Activated CD8-positive, alpha-beta memory T cell treated with anti-CD3 and anti-CD28 coated beads for 4 hours (primary cell): ENCODE results near the gene SIPA1.

Experiments used
- DNase-seq, 2 donors: peaks; one replicate each; pipeline ENCODE4 v3.0.0-alpha.2; 2020; ENCODE audit warnings: low read depth in 2 of 2

The SIPA1 gene

DNA sequence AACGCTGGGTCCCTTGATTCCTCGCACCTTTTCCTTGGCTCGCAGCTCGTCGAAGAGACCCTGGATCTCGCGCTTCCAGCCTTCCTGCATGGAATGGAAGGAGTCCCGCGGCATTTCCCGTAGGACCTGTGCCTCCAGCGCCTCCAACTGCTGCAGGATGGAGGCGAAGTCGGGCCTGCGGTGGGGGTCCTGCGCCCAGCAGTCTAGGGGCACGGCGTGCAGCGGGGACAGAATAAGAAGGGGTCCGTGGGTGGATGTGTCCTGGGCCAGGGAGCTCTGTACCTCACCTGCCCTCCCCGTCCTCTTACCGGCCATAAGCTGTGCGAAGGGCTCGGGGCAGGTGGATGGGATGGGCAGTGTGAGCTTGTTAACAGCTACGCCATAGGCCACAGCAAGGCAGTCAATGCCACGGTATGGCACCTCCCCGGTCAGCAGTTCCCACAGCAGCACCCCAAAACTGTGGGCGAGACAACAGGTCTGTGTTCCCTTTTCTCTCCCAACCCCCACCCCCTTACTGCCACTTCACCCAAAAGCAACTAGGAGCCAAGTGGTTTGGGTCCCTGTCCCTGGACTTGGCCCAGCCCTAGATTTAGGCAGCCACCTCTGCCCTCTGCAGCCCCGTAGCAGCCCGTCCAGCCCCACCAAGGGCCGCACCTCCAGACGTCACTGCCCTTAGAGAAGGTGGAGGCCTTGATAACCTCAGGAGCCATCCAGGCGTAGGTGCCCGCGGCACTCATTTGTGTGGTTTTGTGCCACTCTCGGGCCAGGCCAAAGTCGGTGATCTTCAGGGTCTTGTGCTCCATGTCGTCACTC, 30.1 kb upstream of the SIPA1 start:
- DNase-seq, result no peak

DNA sequence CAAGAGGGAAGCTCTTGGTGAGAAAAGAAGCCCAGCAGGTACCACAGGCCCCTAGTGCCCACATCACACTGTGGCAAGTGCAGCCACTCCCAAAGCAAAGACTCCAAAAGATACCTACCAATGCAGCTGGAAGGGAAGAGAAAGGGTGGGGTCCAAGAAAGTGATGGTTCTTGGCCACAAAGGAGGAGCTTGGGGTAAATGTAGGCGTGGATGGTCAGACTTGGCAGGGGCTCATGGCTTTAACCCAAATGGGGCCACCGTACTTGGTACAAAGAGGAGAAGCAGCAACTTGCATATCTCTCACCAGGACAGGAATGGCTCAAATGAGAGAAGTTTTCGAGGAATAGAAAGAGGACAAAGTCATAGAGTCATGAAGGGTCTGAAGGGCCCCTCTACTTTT, 28.7 kb upstream of the SIPA1 start:
- no peak for DNase-seq

DNA sequence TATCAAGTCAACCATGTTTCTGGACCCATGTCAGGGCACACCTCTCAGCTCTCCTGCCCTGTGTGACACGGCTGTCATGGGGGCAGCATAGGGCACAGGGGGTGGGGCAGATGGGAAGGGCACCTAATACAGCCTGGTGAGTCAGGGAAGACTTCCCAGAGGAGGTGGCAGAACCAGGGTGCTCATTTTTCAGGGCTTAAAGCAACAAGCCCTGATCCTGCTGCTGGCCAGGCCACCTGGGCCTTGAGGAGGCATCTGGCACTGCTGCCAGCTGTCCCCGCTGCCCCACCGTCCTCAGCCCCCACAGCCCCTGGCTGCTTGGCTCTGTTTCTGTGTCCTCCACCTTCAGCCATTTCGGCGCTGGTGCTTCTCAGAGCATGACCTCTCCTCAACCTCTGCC, 28.2 kb upstream of the SIPA1 start:
- no peak for DNase-seq

DNA sequence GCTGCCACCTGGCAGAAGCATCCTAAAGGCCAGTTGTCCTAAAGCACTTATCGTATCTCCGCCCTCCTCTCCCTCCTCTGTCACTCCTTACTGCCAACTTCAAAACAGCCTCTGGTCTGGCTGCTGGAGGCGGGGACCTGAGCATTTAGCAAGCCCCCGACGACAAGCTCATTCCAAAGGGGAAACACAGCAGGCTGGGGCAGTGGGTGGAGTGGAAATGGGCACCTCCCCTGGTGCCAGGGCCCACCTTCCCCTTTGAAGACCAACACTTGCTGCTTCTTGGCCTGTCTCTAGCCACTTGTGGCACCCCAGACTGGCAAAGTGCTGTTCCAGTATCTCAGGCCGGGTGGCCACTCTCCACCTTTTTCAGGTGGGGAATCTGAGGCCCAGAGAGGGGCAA, 27.5 kb upstream of the SIPA1 start:
- no peak for DNase-seq

DNA sequence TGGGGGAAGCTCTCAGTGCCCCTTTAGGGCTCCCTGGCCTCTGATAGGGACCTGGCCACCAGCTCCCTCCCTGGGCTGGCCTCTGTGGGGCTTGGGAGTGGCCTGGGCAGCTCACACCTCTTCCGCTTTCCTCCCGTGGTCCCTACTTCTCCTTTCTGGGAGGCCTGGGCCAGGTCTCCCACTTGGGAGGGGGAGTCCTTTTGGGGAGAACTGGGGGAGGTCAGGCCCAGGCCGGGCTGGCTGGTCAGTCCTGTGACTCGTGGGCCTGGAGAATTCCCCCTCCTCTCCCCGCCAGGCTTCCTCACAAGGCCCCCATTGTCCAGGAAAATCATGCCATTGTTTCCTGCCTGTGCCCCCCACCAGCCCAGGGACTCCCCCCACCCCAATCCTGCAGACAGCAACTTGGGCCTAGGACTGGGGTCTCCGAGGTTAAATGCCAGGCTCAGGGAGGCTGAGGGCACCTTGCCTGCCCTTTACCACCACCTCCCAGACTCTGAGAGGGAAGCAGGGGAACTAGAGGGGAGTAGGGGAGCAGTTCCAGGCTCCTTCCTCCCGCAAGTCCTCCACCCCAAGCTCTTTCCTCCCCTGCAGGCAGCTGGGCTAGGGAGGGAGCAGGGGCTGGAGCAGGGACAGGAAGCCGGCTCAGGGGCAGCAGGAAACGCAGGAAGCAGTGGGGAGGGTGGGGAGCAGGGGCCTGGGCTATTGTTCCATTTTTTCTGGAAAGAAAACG, 26.7 kb upstream of the SIPA1 start:
- DNase-seq, result no peak

DNA sequence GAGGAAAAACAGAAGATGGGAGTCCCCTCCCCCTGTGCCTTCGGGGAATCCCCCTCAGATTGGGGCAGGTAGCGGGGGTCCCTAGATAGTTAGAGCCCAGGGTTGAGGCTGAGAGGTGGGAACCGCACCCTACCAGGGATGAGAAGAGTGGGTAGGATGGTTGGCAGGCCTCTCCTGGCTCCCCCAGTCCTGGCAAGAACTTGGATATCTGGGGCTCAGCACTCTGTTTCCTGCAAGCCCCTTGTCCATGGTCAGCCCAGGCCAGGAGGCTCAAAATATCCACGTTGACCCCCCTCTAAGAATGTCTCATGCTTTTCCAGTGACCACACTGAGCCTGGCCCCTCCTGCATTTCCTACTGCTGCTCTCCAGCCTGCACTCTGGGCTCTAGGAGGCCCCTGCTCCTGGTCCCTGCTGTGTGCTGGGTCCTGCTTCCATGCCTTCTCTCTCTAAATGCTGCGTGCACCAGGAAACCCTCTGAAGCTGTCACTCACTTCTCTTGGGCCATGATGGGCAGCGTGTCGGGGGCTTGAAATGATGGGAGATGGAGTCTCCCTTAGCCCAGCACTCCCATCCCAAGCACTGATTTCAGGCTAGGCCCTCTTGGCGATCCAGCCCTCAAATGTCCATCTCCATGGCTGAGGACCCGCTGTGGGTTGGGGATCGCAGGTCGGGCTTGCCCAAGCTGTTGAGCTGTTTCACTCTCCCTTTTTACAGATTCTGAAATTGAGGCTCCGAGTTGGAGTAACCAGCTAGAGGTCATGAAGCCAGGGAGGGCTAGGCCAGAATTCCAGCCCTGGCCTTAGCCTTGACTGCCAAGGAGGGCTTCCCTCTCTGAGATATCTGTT, 25.9 kb upstream of the SIPA1 start:
- DNase-seq, result no peak

DNA sequence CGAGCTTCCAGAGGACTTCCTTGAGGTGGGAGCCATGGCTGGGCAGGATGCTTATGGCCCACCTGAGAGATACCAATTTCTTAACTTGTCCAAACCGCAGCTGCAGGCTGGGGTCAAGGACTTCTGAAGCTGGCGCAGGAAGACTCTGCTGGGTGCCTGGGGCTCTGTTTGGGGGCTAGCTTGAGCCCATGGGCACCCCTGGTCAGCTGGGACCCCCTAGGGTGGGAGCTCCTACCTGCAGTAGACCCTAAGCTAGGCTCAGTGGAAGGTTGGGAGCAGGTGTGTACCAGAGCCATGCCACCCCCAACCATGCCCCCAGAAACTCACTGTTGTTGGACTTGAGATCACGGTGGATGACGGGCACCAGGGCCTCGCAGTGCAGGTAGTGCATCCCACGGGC, 25.2 kb upstream of the SIPA1 start:
- no peak for DNase-seq

DNA sequence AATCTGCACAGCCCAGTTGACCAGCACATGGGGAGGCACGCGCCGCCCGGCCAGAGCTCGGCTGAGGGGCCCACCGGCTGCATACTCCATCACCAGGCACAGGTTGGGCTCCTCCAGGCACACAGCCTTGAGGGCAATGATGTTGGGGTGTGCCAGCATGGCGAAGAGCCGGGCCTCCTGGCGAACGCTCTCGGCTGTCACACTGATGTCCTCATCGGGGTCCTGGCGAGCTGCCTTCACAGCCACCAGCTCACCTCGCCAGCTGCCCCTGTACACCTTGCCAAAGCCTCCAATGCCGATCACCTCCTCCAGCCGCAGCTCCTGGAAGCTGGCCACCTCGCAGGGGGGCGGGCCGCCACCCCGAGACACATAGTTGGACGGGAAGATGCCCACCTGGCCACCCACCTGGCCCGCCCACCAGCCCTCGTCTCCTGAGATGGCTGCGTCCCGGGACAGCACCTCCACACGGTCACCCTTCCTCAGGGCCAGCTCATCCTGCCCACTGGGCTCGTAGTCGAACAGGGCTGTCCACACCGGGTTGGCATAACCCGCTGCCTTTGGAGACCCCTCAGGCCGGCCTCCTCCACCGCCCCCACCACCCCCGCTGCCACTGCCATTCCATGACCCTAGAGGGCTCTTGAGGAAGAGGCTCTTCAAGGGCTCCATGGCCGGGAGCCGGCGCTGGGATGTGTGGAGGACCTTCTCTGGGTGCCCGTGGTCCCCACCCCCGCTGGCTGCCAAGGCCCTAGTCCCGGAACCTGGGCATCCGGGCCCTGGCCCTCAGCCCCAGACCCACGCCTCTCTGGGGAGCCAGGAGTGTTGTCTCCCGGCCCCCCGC, 24.6 kb upstream of the SIPA1 start:
- no peak for DNase-seq

DNA sequence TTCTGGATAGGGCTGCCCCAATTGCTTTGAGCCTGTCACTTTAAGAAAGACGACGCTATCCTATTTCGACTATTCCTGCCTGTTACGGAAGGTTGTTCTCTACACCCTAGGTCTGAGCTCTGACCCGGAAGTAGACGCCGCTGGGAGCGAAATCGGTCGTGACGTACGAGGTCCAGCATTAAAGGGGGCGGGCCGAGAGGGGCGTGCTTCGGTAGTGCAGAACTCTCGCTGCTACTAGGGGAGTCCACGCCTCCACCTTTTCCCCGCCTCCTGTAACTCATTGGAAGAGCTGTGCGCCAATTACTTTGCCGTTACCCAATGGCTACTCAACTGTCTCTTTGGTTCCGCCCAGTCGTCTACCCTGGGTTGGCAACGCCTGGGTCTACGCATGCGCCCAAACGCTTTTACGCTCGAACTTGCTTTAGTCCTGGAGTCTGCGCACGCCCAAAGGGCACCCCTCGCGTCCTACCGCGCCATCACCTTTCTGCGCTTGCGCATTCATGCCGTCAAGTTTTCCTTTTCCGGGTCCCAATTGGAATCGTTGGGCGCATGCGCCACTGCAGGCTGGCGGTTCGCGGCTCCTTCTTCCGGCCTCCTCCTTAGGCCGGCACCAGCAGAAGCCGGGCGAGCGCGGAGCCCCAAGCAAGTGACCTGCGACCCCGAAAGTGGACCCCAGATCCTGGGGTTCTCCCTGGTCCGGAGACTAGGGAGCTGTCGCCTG, 22.5 kb upstream of the SIPA1 start, which contains the start of gene PCNX3:
TSS of gene PCNX3 (plus strand) at position 548 of the 721 bp plus-strand sequence. CDS start 536 bp downstream, outside the sequence.
- peak; percentile 100 for DNase-seq

DNA sequence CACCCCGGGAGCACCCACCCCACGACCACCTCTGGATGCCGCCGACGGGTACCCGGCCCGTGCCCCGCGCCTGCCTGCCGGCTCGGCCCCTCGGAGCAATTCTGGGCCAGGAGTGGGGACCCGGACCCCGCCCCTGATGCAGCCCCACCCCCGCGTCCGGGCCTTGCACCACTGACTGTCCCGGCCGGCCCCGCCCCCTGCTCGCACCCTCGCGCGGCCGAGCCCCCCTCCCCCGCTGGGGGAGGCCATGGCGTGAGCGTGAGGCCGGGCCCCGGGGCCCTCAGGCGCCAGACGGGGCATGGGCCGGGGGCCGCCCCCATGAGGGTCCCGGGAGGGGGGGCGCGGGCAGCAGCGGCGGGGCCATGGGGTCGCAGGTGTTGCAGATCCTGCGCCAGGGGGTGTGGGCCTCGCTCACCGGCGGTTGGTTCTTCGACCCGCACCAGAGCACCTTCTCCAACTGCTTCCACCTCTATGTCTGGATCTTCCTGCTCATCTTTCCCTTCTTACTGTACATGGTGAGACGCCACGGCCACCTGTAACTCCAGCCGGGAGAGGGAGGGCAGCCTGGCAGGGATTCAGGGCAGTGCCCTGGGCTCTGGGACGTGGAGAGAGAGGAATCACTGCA, 21.8 kb upstream of the SIPA1 start:
- DNase-seq, result no peak

DNA sequence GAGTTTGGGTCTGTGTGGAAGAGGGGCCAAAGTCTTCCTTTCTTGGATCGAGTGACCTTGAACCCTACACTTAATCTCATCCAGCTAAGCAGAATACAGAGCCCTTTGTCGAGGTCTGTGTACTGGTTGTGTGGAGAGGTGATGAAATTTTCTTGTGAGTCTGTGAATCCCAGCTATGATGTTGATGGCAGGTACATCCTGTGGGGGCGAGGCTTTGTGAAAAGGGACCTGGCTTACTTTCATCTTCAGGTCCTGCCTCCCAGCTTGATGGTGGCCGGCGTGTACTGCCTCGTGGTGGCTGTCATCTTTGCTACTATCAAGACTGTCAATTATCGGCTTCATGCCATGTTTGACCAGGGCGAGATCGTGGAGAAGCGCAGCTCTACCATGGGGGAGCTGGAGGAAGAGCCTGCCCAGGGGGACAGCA, 21.3 kb upstream of the SIPA1 start:
- DNase-seq, result no peak

DNA sequence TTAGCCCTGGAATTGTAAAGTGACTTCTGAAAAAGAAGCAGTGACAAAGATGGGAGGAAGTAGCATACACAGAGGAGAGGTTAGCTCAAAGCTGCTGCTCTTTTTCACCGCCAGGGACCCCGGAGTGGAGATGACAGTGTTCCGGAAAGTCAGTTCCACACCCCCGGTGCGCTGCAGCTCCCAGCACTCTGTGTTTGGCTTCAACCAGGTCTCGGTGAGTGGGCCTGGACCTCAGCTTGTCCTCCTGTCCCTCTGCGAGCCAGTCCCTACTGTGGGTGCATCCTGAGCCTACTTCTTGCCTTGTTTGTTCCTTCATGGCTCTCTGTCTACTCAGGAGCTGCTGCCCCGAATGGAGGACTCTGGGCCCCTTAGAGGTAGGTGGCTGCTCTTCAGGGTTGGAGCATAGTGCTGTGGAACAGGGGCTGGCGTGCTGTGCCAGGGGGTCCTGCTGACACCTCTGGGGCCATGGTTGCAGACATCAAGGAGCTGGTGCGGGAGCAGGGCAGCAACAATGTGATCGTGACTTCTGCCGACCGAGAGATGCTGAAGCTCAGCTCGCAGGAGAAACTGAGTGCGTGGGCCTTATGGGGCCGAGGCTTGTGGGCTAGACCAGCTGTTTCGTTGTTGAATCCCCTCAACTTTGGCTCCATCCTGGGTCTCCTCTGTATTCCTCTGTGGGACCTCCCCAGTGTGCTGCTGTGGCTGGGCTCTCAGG, 20.6 kb upstream of the SIPA1 start:
- DNase-seq, result no peak

DNA sequence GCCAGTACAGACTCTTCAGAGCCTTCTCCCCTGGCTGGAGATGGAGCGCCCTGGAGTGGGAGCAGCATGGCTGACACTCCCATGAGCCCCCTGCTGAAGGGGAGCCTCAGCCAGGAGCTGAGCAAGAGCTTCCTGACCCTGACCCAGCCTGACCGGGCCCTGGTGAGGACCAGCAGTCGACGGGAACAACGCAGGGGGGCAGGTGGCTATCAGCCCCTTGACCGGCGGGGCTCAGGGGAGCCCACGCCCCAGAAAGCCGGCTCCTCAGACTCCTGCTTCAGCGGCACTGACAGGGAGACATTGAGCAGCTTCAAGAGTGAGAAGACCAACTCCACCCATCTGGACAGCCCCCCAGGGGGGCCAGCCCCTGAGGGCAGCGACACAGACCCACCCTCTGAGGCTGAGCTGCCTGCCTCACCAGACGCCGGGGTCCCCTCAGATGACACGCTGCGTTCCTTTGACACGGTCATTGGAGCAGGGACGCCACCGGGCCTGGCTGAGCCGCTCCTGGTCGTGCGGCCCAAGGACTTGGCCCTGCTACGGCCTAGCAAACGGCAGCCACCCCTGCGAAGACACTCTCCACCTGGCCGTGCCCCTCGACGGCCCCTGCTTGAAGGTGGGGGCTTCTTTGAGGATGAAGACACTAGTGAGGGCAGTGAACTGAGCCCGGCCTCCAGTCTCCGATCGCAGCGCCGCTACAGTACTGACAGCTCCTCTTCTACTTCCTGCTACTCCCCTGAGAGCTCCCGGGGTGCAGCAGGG, 19.7 kb upstream of the SIPA1 start:
- DNase-seq, result no peak

DNA sequence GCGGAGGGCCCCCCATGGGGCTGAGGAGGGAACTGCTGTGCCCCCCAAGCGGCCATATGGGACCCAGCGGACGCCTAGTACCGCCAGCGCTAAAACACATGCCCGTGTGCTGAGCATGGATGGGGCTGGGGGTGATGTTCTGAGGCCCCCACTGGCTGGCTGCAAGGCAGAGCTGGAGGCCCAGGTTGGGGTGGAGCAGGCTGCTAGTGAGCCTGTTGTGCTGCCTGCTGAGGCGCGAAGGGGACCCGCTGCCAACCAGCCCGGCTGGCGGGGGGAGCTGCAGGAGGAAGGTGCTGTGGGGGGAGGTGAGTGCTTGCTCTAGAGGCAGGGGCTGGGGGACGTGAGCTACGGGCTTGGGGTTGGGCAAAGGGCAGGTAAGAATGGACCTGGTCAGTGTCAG, 19.1 kb upstream of the SIPA1 start:
- DNase-seq, result no peak

DNA sequence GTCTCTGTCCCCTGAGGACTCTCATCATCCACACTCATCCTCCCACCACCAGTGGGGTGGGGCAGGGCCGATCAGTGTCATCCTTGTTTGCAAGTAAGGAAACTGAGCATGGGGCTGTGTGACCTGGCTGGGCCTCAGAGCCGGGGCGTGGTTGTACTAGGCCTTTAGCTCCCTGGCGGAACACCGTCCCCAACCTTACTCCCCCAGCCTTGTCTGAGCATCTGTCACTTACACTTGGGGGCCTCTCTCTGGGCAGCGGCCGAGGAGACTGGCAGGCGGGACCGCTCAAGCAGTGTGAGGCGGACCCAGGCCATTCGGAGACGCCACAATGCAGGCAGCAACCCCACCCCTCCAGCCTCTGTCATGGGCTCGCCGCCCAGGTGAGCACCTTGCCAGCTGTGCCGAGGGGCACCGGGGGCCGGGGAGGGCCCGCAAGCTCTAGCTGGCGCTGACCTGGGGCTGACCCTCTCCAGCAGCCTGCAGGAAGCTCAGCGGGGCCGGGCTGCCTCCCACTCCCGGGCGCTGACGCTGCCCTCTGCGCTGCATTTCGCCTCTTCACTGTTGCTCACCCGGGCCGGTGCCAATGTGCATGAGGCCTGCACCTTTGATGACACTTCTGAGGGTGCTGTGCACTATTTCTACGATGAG, 18.5 kb upstream of the SIPA1 start:
- no peak for DNase-seq

DNA sequence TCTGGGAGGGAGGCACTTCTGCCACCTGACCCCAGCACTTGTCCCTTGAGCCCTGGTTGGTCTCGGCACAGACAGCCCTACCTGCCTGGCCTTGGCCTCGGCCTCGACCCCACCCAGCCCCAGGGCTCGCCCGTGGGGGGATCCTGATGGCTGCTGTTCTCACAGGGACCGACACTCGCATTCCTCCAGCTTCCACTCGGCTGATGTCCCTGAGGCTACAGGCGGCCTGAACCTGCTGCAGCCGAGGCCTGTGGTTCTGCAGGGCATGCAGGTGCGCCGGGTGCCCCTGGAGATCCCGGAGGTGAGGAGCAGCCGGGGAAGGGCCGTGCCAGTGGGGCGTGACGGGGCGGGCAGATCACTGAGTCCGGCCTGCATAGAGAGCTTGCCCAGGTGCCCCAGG, 17.2 kb upstream of the SIPA1 start:
- no peak for DNase-seq

DNA sequence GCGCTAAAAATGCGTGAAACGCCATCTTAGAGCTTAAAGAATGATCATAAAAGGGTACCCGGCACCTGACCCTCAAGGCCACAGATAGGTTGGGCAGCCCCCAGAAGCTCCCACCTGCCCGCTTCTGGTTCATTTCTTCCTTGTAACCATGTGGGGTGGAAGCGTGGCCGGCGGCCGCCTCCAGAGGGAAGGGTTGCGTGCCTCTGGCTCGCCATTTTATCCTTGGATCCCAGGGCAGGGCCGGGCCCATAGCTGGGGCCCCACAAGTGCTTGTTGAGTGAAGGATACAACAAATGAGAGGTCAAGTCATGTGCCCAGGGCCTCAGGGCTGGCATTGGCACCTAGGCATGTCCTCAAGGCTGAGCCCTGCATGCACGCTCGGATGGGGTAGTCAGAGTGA, 16.4 kb upstream of the SIPA1 start:
- no peak for DNase-seq

DNA sequence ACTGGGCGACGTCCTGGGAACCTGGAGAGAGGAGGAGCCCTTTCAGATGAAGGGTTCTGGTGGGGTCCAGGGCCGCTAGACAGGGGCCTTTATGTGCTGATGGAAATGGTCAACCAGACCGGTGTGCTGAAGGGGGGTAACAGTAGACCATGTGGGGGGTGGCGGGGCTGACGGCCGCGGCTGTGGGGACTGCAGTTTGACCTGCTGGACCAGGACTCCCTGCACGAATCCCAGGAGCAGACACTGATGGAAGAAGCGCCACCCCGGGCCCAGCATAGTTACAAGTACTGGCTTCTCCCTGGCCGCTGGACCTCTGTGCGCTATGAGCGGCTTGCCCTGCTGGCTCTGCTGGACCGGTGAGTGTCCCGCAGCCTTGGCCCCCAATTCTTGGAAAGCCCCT, 15.9 kb upstream of the SIPA1 start:
- no peak for DNase-seq
